ENCODE measurements around the gene PDZD2. TPM values are rescaled to one million over a fixed set of nuclear protein-coding genes. Genes with fewer than 3 reads are reported as not detected.

Gene PDZD2
- total RNA-seq, 1 donor from 2014 or later, result 1.1 TPM

DNA sequence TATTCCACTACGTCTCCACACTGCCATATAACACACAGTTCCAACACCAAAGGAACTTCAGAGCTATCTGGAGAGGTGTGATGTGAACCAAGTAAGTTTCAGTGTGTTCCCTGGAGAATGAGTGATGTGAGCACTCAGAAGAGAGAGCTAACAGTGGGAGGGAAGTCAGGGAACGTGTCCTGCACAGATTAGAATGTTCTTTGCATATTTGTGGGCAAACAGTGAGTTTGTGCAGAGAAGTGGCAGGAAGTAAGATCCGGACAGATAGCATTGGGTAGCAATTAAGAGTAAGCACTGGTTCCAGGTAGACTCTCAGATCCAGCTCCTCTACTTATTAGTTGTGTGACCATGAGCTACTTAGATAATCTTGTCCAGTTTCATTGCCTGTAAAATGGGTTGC is 206.4 kb downstream of the PDZD2 start:
- Histone ChIP-seq H3K4me3 (no peak overlapping the region), H3F3A (ENCODE audit: low read depth) (no peaks in the 10 kb centered on the region), H3K4me1 (no peaks in the 10 kb centered on the region), H2AFZ (replicated peaks) (no peak overlapping the region), H3K79me2 (ENCODE audit: low read depth) (no peaks in the 10 kb centered on the region), H3K4me2 (no peak overlapping the region), H3K36me3 (no peaks in the 10 kb centered on the region), H3K27ac (no peak overlapping the region), H3K9ac (no peak overlapping the region), H3K9me3 (ENCODE audit: low read depth) (no peaks in the 10 kb centered on the region), H4K20me1 (ENCODE audit: low read depth) (no peaks in the 10 kb centered on the region), H3K27me3 (no peaks in the 10 kb centered on the region)
- Mint-ChIP-seq H3K27ac (no peak overlapping the region), H3K9me3 (no peaks in the 10 kb centered on the region), H3K36me3 (no peaks in the 10 kb centered on the region), H3K27me3 (ENCODE audit: insufficient read depth, low read depth) (peaks cover 5% of the 10 kb centered on the region), H3K4me3 (no peak overlapping the region), H3K4me1 (no peaks in the 10 kb centered on the region)
- DNase-seq (ENCODE audit: low spot score), result no peak
- TF ChIP-seq, protein P1, sequence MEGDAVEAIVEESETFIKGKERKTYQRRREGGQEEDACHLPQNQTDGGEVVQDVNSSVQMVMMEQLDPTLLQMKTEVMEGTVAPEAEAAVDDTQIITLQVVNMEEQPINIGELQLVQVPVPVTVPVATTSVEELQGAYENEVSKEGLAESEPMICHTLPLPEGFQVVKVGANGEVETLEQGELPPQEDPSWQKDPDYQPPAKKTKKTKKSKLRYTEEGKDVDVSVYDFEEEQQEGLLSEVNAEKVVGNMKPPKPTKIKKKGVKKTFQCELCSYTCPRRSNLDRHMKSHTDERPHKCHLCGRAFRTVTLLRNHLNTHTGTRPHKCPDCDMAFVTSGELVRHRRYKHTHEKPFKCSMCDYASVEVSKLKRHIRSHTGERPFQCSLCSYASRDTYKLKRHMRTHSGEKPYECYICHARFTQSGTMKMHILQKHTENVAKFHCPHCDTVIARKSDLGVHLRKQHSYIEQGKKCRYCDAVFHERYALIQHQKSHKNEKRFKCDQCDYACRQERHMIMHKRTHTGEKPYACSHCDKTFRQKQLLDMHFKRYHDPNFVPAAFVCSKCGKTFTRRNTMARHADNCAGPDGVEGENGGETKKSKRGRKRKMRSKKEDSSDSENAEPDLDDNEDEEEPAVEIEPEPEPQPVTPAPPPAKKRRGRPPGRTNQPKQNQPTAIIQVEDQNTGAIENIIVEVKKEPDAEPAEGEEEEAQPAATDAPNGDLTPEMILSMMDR (IDR thresholded peaks at IDR 0.05), result no peak
- TF ChIP-seq EZH2phosphoT487 (IDR thresholded peaks at IDR 0.05) (no peak), EZH2 (IDR thresholded peaks at IDR 0.05) (no peak)

DNA sequence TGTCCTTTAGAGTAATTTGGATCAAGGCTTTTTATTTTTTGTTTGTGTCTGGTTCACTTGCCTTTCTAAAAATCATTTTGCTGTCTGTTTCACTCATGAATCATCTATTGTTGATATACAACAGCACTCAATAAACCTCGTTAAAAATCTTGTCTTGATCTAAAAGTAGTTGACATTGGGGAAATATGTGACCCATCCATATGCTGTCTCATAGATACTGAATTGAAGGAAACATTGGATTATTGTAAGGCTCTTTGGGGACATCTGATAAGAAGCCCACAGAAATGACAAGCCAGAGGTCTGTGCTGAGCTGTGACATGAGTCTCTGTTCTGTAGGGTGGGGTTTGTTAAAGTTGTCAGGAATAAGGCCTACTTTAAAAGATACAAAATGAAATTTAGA is 208.0 kb downstream of the PDZD2 start:
- H3K4me1 Mint-ChIP-seq, result peaks cover 8% of the 10 kb centered on the region
- TF ChIP-seq, protein P1 (IDR thresholded peaks at IDR 0.05), result no peak
- TF ChIP-seq EZH2 (IDR thresholded peaks at IDR 0.05) (no peak), EZH2phosphoT487 (IDR thresholded peaks at IDR 0.05) (no peak)

DNA sequence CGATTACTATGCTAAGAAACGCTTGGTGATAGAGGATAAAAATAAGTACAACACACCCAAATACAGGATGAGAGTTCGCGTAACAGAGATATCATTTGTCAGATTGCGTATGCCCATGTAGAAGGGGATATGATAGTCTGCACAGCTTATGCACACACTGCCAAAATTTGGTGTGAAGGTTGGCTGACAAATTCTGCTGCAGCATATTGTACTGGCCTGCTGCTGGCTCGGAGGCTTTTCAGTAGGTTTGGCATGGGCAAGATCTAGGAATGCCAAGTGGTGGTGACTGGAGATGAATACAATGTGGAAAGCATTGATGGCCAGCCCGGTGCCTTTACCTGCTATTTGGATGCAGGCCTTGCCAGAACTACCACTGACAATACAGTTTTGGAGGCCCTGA is 208.4 kb downstream of the PDZD2 start:
- TF ChIP-seq, protein P1 (IDR thresholded peaks at IDR 0.05), result no peak
- TF ChIP-seq EZH2phosphoT487 (IDR thresholded peaks at IDR 0.05) (no peak), EZH2 (IDR thresholded peaks at IDR 0.05) (no peak)
- no peaks in the 10 kb centered on the region for H4K20me1 ChIP-seq (ENCODE audit: low read depth)
- no peaks in the 10 kb centered on the region for H3K79me2 ChIP-seq (ENCODE audit: low read depth)
- no peaks in the 10 kb centered on the region for H3K27me3 ChIP-seq
- no peak overlapping the region for H3K27ac Mint-ChIP-seq
- DNase-seq (ENCODE audit: low spot score), result no peak
- no peak overlapping the region for H3K4me3 ChIP-seq
- H3K27me3 Mint-ChIP-seq (ENCODE audit: insufficient read depth, low read depth), result peaks cover 9% of the 10 kb centered on the region
- H3K4me2 ChIP-seq, result no peak overlapping the region
- no peak overlapping the region for H3K4me3 Mint-ChIP-seq
- H3K36me3 Mint-ChIP-seq, result no peaks in the 10 kb centered on the region
- H3F3A ChIP-seq (ENCODE audit: low read depth), result no peaks in the 10 kb centered on the region
- H3K4me1 ChIP-seq, result no peaks in the 10 kb centered on the region
- no peaks in the 10 kb centered on the region for H3K9me3 Mint-ChIP-seq
- H3K4me1 Mint-ChIP-seq, result peaks cover 8% of the 10 kb centered on the region
- H3K27ac ChIP-seq, result no peak overlapping the region
- H2AFZ ChIP-seq (replicated peaks), result no peak overlapping the region
- no peak overlapping the region for H3K9ac ChIP-seq
- no peaks in the 10 kb centered on the region for H3K36me3 ChIP-seq
- H3K9me3 ChIP-seq (ENCODE audit: low read depth), result no peaks in the 10 kb centered on the region

More for the DNA sequence above, 208.0 kb downstream of the PDZD2 start:
- Histone ChIP-seq H3K27me3 (no peaks in the 10 kb centered on the region), H3K9me3 (ENCODE audit: low read depth) (no peaks in the 10 kb centered on the region), H3K4me1 (no peaks in the 10 kb centered on the region), H3K79me2 (ENCODE audit: low read depth) (no peaks in the 10 kb centered on the region), H3F3A (ENCODE audit: low read depth) (no peaks in the 10 kb centered on the region), H4K20me1 (ENCODE audit: low read depth) (no peaks in the 10 kb centered on the region), H3K27ac (no peak overlapping the region), H3K4me2 (no peak overlapping the region), H2AFZ (replicated peaks) (no peak overlapping the region), H3K36me3 (no peaks in the 10 kb centered on the region), H3K4me3 (no peak overlapping the region), H3K9ac (no peak overlapping the region)
- Mint-ChIP-seq H3K27ac (no peak overlapping the region), H3K36me3 (no peaks in the 10 kb centered on the region), H3K27me3 (ENCODE audit: insufficient read depth, low read depth) (peaks cover 9% of the 10 kb centered on the region), H3K9me3 (no peaks in the 10 kb centered on the region), H3K4me3 (no peak overlapping the region)
- no peak for DNase-seq (ENCODE audit: low spot score)

Measured in neural progenitor cell (in vitro differentiated cells).